Cardiac muscle cell (in vitro differentiated cells and primary cell): ENCODE results near the gene SLC26A11. TPM values are rescaled to one million over a fixed set of nuclear protein-coding genes. Genes with fewer than 3 reads are reported as not detected.

Source experiments
- DNase-seq, 2 donors: peaks; one replicate each; pipeline versions ENCODE4 v3.0.0 to v3.0.0-alpha.2; 2010 to 2017; ENCODE audit warnings: low read depth in 1 of 2, low spot score in 1 of 2
- H3K27ac ChIP-seq: fragments of 200-600 bp; sonication (generic); 2 replicates; pipeline ENCODE4 v1.5.1; 2016
- H3K27me3 ChIP-seq: fragments of 200-600 bp; sonication (generic); 2 replicates; pipeline ENCODE4 v1.6.0; 2016; ENCODE audit warnings: control low read depth
- H3K36me3 ChIP-seq: fragments of 200-600 bp; sonication (generic); 2 replicates; pipeline ENCODE4 v1.5.1; 2016; ENCODE audit warnings: control low read depth
- H3K4me1 ChIP-seq: fragments of 200-600 bp; sonication (generic); 2 replicates; pipeline ENCODE4 v1.8.1; 2017; ENCODE audit warnings: low read depth, mild to moderate bottlenecking, mixed run types
- H3K4me3 ChIP-seq: fragments of 200-600 bp; sonication (generic); 2 replicates; pipeline ENCODE4 v1.5.1; 2016; ENCODE audit warnings: mild to moderate bottlenecking
- H3K9me3 ChIP-seq: fragments of 200-600 bp; sonication (generic); 2 replicates; pipeline ENCODE4 v1.5.1; 2017; ENCODE audit warnings: low read depth, mild to moderate bottlenecking, control low read depth
- polyA plus RNA-seq: library from polyadenylated mRNA; unstranded; fragments of >200 nt; fragmentation: Nextera tagmentation; extraction: Ambion mirVana; gene quantifications from 2 replicates; pipeline ENCODE4 v1.2.1, GENCODE V29; 2016
- total RNA-seq: library from RNA; depleted of rRNA; stranded (reverse); fragments of >200 nt; gene quantifications from 2 replicates; pipeline ENCODE4 v1.2.3, GENCODE V29; 2016
- TF ChIP-seq, protein P1 (sequence below): IDR thresholded peaks from 2 replicates; pipeline ENCODE4 v1.5.1; 2012; ENCODE audit warnings: low read depth, mild to moderate bottlenecking, low read length

Gene SLC26A11
- total and polyA plus RNA-seq, 2 experiments from 2014 or later, result 39.0 to 46.8 TPM

- H3K27me3 ChIP-seq, result no peaks in the 10 kb centered on the region
- no peak overlapping the region for H3K27ac ChIP-seq
- no peaks in the 10 kb centered on the region for H3K9me3 ChIP-seq
- no peaks in the 10 kb centered on the region for H3K36me3 ChIP-seq
- DNase-seq, result no peak
- no peaks in the 10 kb centered on the region for H3K4me1 ChIP-seq
- TF ChIP-seq, protein P1, sequence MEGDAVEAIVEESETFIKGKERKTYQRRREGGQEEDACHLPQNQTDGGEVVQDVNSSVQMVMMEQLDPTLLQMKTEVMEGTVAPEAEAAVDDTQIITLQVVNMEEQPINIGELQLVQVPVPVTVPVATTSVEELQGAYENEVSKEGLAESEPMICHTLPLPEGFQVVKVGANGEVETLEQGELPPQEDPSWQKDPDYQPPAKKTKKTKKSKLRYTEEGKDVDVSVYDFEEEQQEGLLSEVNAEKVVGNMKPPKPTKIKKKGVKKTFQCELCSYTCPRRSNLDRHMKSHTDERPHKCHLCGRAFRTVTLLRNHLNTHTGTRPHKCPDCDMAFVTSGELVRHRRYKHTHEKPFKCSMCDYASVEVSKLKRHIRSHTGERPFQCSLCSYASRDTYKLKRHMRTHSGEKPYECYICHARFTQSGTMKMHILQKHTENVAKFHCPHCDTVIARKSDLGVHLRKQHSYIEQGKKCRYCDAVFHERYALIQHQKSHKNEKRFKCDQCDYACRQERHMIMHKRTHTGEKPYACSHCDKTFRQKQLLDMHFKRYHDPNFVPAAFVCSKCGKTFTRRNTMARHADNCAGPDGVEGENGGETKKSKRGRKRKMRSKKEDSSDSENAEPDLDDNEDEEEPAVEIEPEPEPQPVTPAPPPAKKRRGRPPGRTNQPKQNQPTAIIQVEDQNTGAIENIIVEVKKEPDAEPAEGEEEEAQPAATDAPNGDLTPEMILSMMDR, result no peak
- H3K4me3 ChIP-seq, result no peak overlapping the region
Observed at GRCh38 chr17:80177986-80178595, 42.1 kb upstream of the SLC26A11 start.

GRCh38 chr17:80180192-80180591 is 40.0 kb upstream of the SLC26A11 start:
- Histone ChIP-seq H3K27me3 (no peaks in the 10 kb centered on the region), H3K4me3 (no peak overlapping the region), H3K36me3 (no peaks in the 10 kb centered on the region), H3K4me1 (no peaks in the 10 kb centered on the region), H3K27ac (no peak overlapping the region), H3K9me3 (no peaks in the 10 kb centered on the region)
- TF ChIP-seq, protein P1, result no peak
- no peak for DNase-seq

GRCh38 chr17:80181431-80181830 is 38.8 kb upstream of the SLC26A11 start:
- TF ChIP-seq, protein P1, result no peak
- Histone ChIP-seq H3K4me1 (no peaks in the 10 kb centered on the region), H3K27me3 (no peaks in the 10 kb centered on the region), H3K4me3 (no peak overlapping the region), H3K27ac (no peak overlapping the region), H3K9me3 (no peaks in the 10 kb centered on the region), H3K36me3 (no peaks in the 10 kb centered on the region)
- DNase-seq, result no peak

GRCh38 chr17:80182118-80182844 is 37.9 kb upstream of the SLC26A11 start:
- Histone ChIP-seq H3K9me3 (no peaks in the 10 kb centered on the region), H3K4me3 (no peak overlapping the region), H3K27ac (no peak overlapping the region), H3K27me3 (no peaks in the 10 kb centered on the region), H3K4me1 (no peaks in the 10 kb centered on the region), H3K36me3 (no peaks in the 10 kb centered on the region)
- DNase-seq, result no peak
- TF ChIP-seq, protein P1, result no peak

DNA sequence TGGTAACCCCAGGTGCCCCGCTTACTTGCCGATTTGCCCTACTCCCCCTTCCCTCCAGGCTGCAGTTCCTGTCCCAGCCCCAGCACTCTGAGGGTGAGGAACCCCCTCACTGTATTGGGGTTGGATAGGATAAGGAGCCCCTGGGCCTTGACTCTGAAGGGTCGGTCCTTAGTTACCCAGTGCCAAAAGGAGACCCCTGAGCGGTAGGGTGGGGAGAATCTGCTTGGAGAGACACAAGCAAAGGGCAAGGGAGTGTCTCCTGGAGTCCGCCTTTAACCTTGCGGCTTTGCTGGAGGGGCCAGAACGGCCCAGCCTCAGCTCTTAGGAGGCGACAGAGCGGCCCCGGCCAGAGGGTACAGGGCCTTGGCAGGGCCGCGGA is 37.4 kb upstream of the SLC26A11 start:
- DNase-seq, result no peak
- no peak overlapping the region for H3K4me3 ChIP-seq
- no peak overlapping the region for H3K27ac ChIP-seq
- H3K9me3 ChIP-seq, result no peaks in the 10 kb centered on the region
- TF ChIP-seq, protein P1, result no peak
- H3K4me1 ChIP-seq, result no peaks in the 10 kb centered on the region
- no peaks in the 10 kb centered on the region for H3K27me3 ChIP-seq
- no peaks in the 10 kb centered on the region for H3K36me3 ChIP-seq
